IPS DF 19.7 (cell line): ENCODE results near the gene LPAR5.
A peak's percentile ranks its signal among the peaks of the same experiment; 100 is the strongest.

ENCODE experiments used
- DNase-seq: peaks from one replicate; pipeline ENCODE4 v3.0.0-alpha.2; 2013; ENCODE audit warnings: low read depth, low spot score

Gene LPAR5

DNA sequence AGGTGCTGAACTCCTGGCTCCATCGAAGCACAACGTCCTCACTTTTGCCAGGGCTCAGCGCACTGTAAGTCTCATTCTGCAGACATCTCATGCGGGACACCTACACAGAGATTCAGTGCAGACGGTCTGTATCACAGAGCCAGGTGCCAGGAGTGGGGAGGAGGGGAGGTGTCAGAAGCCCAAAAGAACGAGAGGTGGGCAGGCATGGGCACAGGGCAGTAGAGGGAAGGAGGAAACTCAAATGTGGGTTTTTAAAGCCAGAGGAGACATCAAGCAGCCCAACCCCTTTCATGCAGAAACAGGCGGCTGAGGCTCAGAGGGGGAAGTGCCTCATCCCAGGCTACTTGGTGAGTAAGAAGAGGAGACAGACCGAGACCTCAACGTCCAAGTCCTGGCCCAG lies 2.5 kb upstream of the LPAR5 start:
- DNase-seq = no peak

GRCh38 chr12:6635375-6635855 lies 344 bp downstream of the LPAR5 start:
- DNase-seq = no peak

DNA sequence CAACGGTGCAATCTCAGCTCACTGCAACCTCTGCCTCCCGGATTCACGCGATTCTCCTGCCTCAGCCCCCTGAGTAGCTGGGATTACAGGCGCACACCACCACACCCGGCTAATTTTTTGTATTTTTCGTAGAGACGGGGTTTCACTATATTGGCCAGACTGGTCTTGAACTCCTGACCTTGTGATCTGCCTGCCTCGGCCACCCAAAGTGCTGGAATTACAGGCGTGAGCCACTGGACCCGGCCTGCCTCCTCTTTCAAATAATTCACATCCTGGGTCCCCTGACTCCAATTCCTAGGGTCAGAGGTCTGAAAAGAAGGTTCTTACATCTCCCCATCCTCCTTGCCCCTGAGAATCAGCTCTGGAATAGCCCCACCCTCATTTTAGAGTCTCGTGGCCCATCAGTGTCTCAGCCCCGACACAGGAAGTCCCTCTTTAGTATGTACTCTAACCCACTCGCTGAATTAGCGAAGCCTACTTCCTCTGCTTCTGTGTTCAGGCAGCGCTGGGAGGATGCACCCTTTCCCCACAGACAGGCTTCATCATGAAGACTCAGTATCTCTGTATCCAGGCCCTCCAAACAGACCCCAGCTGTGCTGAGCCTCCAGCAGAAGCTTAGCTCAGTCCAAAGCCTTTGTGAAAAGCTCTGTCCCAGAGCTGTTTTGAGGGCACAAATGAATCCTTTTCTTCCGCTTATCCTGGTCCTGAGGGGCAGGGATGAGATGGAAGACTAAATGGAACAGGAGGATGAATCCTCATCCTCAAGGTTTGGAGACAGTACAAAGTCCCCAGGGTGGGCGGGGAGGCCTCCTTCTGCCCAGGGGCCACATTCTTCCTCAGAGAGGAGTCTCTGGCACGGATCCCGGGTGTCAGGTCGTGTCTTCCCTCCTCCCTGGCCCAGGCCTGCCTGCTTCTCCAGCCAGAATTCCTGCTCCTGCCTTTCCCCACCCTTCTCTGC lies 3.5 kb downstream of the LPAR5 start:
- no peak for DNase-seq

- no peak for DNase-seq
Observed at GRCh38 chr12:6631549-6631961, 4.2 kb downstream of the LPAR5 start.

DNA sequence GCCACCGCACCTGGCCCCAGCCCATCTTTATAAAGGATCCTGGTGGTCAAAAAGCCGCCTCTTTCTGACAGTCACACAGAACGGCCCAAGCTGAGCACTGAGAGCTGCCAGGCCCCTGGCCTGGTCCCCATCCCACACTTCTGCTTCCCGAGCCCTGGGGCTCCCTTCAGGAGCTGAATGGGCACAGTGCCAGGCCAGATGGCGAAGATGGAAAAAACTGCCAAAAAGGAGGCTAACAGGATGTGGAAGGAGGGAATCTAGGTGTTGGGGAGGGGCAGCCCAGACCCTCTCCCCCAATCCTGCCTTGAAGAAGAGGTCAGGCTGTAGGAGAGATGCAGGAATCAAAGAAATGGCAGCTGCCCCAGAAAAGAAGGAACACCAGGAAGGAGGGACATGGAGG lies 5.0 kb downstream of the LPAR5 start:
- DNase-seq = no peak

DNA sequence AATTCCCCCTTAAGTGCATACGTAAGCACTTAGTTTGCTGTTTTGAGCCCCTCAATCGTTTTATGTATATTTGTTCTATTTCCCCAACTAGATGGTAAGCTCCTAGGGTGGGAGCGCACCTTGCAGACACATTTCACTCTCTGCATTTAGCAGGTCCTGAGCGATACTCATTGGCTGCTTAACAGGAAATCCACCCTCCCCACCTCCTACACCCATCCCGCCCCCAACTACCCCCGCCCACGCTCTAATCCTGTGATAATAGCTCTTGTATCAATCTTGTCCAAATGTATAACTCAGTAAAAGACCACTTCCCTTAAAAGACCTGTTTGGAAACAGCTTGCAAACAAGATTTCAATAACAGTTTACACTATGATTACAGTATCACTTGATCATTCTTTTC lies 8.1 kb downstream of the LPAR5 start:
- no peak for DNase-seq

- no peak for DNase-seq
Observed at GRCh38 chr12:6626654-6627283, 9.0 kb downstream of the LPAR5 start.

- DNase-seq = no peak
Observed at GRCh38 chr12:6620885-6621274, 14.9 kb downstream of the LPAR5 start.

DNA sequence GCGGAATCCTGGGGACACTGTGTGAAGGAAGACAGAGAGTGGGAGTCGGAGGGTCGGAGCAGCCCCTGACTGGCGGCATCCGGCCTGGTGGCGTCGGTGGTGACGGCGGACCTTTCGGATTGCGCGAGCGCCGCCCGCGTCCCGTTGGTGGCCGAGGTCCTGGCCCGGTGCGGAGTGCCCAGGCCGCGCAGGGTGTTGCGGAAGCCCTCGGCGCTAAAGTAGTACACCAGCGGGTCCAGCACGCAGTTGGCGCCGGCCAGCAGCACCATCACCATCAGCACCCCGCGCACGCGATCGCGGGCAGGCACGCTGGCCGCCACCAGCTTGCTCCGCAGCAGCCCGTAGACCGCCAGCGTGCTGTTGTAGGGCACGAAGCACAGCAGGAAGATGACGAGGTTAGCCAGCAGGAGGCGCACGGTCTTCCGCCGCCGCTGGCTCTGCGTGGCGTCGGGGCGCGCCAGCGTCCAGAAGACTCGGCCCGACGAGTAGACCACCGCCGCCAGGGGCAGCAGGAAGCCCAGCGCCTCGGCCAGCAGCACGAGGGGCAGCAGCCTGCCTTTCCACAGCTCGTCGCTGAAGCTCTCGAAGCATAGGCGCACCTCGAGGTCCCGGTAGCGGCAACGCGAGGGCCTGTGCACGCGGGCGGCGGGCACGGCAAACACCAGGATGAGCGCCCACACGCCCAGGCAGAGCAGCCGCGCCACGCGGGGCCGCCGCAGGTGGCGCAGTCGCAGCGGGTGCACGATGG lies 15.4 kb downstream of the LPAR5 start:
- no peak for DNase-seq

DNA sequence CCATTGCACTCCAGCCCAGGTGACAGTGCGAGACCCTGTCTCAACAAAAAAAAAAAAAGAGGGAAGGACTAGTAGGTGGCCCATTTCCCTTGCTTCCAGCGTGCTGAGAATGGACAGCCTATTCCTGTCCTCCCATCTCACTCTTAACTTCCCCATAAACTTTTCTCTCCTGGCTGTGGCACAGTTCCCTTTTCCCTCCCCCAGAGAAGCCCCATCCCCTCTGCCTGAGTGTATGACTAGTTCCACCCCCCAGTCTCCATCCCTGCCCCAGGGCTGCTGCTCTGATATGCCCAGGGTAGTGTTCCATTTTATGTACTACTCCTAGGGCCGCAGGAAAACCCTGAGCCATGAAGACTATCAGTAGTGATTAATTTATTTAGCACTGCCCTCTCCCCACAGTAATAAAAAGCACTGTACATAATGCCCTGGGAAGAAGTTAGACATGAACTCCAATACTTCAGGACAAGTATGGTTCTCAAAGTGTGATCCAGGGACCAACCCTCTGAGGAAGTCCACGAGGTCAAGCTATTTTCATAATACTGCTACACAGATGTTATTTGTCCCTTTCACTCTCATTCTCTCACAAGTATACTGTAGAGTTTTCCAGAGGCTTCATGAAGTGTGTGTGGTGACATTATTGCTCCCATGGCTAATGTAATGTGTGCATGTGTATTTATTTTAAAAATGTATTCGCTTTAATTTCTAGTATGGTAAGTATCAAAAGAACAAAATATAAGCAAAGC lies 17.1 kb downstream of the LPAR5 start:
- no peak for DNase-seq

DNA sequence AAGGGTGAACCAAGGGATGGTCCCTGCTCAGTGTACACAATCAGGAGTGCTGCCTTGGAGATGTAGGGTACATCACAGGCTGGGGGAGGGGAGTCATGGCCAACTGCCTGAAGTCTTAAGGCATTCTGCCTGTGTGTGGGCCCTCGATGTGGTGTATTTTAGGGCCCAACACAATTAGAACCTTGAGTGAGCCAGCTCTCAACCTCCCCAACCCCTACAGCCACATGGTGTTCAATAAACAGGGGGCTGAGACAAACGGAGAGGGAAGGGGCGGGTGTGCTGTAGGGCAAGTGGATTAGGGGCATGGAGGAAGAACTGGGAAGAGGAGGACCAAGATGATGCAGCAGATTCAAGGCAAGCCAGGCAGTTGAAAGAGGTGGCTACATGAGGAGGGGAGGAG lies 20.0 kb downstream of the LPAR5 start:
- DNase-seq = no peak

DNA sequence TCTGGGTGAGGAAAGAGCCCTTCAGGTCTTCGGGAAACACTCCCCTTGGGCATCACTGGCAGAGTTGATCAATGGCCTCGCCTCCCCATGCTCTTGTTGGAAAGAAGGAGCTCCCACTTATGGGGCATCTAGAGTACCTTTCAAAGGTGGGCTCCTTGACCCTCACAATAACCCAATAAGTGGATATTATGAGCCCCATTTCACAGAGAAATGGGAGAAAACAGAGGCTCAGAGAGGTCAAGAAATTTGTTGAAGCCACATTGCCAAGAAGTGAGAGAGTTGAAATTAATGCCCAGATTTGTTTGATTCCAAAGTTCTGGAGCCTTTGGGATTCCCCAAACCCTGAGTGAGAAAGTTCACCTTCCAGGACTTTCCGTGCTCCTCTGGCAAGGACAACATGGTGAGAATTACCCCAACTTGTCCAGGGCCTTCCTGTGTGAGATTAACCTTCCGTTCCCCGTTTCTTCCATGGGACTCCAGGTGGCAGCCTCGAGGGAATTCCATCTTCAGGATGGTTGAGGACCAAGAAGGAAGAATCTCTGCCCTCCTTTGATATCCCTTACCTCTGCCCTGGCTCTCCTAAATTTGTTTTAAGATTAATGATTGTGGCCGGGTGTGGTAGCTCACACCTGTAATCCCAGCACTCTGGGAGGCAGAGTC lies 21.1 kb downstream of the LPAR5 start:
- DNase-seq = no peak

- peak; percentile 94 for DNase-seq
Observed at GRCh38 chr12:6613776-6614512, 21.8 kb downstream of the LPAR5 start.

DNA sequence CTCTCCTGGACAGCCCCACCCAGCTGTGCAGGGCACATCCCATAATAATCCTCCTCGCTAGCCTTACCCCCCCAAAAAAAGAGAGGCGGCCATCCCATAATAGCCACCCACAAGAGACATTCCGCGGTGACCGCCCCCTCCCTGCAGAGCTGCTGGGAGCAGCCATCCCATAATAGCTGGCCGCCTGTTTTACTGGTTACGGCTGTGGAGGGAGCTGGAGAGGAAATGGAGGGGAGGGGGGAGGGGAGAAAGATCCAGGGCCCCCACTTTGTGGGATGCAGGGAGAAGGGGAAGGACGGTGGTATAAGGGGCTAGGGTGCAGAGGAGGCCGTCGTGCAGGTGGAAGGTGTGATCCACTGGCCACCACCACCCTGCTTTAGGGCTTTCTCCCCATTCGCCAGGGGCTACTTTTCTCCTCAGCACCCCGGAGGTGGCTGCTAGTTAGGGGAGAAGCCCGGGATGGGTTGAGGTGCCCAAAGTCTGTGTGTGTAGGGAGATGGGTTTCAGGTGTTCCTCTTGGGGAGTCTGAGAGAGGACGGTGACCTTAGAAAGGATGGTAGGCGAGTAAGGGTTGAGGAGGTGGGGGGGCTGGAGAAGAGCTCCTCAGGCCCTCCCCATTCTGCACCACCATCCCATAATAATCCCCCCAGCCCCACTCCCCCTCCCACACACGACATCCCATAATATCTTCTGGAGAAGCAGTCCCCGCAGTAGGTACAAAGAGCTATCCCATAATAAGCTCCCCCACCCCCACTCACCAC lies 22.6 kb downstream of the LPAR5 start:
- DNase-seq = no peak

- DNase-seq = no peak
Observed at GRCh38 chr12:6612652-6613014, 23.1 kb downstream of the LPAR5 start.

DNA sequence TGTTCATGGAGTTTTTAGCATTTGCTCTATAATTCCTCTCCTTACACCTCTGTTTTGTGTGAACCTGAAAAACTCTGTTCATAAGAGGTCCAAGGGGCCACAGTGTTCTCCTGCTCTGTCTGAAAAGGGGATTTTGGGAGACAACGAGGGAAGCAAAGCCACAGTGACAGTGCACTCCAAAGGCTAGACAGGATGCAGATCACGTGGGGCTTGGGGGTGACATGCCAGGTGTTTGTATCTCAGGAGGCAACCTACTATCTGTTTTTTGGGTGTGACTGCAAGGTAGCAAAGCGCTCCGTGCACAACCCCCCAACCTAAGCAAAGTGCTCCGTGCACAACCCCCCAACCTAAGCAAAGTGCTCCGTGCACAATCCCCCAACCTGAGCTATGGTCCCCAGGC lies 23.5 kb downstream of the LPAR5 start:
- no peak for DNase-seq

DNA sequence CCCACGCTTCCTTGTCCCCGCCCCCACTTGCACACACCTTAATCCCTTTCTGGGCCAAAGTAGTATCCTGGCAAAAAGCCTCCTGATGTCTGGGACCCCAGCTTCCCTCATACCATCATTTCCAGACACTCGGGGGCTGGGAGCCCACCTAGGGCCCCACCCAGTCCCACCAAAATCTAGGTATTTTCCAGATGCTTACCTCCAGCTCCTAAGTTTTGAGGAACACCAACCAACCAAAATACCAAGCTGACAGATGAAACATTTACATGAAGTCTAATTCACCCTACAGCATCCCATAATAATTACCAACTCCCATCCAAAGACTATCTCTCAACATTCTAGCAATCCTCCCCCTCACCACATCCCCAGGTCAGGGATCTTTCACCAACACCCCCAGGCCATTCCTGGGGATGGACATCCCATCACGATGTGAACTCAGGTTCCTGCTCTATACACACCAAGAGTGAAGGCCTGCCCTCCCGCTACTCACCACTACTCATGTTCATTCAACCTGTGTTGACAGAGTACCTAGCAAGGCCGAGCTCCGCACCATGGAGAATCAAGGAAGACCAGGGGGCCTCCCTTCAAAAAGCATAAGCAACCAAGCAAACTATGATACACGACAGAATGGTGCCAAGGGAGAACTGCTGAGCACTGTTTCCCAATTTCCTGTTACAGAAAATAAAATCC lies 27.0 kb downstream of the LPAR5 start:
- DNase-seq = no peak

- no peak for DNase-seq
Observed at GRCh38 chr12:6607751-6608591, 27.8 kb downstream of the LPAR5 start.
